HPDE6-E6E7 (cell line): ENCODE data around the gene TRIB2.
"Not testable (repeated sequence)": the region's sequence is repeated elsewhere in the genome, so short reads cannot be mapped to it uniquely, and the experiment has no call there.

ENCODE experiments used
- DNase-seq: peaks from one replicate; pipeline ENCODE4 v3.0.0; 2011; ENCODE audit warnings: missing footprints; ENCODE audit errors: extremely low spot score

The TRIB2 gene

DNA sequence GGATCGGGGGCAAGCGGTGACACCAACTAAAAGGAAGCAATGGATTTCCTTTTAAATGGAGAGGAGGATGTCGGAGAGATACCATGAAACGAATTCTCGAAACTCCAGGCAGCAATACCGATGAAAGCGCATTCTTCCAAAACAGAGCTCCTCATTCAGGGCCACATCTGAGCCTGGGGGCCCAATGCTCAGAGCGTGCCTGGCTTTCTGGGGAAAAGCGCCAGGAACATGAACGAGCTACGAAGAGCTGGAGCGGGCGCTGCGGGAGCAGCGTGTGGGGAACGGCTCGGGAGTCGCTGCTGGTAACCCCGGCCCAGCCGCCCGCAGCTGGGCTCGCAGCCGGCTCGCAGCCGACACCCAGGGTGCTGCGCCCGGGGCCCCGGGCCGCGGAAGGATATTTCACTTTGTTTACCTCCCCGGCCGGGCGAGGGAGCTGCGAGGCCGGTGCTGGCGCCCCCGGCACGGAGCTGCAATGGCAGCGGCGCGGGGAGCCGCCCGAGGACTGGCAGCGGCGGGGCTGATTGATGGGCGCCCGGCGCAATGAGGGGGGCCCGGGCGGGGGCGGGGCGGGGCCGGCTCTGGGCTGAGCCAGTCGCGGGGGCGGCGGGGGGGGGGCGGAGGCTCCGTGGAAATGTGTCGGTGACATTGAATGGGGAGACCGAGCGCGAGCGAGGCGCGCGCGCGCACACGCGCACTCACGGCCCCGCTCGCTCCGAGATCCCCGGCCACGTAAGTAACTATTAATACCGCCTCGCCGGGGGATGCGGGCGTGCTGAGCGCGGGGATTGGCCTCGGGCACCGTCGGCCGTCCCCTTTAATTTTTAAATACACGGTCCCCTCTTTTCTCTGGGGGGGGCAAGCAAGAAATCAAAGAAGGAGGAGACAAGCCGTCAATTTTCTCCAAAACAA lies at the start of gene TRIB2:
Gene TRIB2, plus strand, starts transcription at position 655 of the 909 bp plus-strand sequence. CDS start 1,372 bp downstream, outside the sequence.
- DNase-seq: peak; percentile 81

DNA sequence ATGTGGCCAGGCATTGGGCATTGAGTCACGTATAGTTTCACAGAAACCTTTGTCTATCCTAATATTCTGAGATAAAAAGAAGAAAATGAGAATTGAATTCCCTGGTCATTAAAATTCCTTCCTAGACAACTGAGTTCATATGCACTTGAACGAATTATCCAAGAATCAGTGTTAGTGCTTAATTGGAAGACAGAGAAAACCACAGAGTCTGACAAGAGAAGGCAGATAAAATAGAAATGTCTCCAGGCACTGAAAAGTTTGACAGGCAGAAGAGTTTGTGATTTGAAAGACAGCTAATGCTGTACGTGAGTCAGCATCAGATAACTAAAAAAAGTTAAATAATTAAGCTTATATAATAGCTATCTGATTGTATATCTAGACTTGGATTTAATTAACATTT lies 47.7 kb upstream of the TRIB2 start:
- no peak for DNase-seq

DNA sequence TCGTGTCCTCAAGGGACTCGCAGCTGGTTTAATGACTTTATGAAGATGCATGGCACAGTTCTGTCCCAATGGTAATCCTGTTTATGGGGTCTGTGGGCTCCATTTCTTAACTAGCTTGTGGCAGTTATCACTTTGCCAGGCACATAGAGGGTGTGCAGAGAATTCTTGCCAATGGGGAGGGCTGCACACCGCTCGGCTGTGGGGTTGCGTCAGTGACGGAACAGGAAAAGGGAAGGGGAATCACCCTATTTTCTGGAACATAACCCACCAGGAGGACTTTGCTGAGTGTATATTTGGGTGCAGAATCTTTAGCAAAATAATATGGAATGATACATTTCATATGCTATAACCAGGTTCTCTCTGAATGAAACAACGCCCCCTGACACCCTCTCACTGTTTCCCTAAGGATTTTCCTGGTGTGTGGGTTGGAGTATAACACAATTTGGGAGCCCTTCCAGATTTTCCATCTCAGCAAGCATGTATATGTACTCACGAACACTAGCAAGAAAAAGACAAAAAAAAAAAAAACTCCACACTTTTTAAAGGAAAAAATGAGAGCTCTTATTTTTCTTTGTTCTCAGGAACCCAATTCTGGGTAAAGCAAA lies 43.9 kb upstream of the TRIB2 start:
- no peak for DNase-seq

DNA sequence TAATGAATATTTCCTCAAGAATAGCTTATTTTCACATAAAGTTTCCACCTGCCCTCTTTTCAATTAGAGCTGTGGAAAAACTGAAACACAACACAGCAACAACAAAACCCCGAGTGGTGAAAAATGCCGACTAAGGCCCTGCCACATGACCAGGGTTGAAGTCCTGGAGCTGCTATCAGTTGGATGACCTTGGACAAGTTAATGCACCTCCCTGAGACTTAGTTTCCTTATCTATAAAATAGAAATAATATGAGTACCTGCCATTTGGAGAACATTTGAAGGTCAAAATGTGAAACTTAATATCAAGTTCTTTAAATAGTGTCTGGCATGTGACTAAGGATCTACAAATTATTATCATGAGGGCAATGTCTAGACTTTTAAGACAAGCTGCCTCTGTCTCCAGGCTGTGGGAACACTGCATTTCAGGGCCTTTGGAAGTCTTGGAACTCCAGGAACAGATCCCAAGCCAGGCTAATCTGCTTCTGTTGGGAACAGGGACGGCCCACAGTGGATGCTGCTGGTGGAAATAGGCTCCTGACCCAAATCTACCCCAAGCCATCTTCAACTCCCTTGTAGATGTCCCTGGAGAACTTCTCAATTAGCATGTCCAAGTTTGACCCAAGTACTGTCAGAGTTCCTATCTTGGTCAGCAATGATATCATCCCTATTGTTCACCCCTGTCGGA lies 42.0 kb upstream of the TRIB2 start:
- DNase-seq: no peak

DNA sequence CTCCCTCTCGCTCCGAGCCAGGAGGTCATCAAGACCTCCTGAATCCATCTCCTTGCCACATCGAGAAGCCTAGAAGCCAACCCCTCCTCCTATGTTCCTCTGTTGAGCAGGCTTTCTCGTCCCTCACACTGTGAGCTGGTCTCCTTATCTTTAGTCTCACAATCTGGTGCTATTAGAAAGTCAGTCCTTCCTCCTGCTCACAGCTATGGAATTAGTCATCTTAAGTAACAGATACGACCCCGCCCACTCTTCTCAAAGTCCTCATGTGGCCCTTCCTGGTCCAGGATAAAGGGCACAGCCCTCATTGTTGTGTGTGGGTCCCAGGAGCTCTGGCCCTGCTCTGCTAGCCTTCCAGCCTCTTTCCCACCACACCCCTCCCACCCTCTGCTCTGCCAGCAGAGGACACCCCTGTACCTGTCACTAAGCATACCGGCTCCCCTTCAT lies 41.4 kb upstream of the TRIB2 start:
- DNase-seq: peak; percentile 49

DNA sequence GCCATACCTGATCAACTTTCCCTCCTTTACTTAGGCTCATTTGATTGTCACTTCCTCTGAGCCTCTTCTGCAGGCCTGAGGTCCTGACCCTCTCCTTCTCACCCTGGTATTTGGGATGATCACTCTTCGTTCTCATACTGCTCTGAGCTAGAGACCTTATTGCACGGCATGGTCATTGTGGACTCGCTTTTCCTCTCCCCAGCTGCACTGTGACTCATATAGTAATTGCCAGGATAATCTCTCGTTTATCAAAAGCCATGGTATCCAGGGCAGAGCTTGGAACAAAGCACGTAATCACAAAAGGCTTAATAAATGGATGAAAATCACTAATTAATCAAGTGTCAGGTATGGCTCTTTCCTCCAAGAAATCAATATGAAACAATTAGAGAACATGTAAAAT lies 40.9 kb upstream of the TRIB2 start:
- peak; percentile 36 for DNase-seq

DNA sequence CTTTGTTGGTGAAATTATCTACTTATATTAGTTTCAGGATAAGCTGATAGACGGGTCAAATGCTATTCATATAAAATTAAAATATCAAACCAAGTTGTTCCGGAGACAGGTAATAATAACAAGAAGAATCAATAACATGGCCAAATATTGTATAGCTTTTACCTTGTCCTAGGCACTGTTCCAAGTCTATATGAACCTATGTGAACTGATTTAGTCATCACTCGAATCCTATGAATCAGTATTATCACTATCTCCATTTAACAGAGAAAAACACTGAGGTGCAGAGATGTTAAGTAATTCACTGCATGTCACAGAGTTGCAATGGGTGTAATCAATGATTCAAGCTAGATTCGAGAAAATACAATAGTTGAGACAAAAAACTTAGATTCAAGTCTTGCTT lies 40.0 kb upstream of the TRIB2 start:
- no peak for DNase-seq

DNA sequence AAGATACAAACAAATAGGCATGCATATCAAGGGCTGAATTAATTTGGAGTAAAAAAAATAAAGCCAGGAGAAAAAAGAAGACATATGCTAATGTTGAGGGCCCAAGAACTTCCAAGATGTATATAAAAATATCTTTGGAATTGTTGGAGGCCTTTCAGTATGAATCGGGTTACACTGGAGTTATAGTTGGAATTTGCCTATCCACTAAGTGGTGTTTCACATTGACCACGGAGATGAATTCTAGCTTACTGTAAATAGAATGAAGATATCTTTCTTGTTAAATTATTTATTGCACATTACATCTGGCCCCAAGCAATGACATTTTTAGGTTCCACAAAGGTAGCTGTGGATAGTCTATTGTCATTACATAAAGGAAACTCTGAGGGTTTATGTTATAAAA lies 38.5 kb upstream of the TRIB2 start:
- DNase-seq: no peak

DNA sequence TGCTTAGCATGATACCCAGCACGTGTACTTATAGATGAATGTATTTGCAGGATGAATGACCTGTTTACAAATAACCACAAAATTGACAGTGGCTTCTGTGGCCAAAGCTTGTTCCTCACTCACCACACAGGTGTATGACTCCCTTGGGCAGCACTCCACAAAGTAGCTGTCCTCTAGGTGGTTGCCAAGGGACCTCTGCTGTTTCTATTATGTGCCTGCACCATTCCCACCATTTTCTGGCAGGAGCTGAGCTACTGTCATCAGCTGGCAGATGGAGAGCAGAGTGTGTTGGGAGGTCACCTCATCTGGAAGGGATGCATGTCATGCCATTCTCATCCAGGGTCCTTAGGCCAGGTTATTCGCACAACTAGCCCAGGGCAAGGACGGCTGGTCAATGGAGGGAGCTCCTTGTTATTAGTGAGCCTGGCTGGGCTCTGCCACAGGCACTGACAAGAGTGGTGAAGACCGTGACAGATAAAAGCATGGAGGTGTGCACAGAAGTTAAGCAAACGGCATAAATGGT lies 37.1 kb upstream of the TRIB2 start:
- DNase-seq: no peak

DNA sequence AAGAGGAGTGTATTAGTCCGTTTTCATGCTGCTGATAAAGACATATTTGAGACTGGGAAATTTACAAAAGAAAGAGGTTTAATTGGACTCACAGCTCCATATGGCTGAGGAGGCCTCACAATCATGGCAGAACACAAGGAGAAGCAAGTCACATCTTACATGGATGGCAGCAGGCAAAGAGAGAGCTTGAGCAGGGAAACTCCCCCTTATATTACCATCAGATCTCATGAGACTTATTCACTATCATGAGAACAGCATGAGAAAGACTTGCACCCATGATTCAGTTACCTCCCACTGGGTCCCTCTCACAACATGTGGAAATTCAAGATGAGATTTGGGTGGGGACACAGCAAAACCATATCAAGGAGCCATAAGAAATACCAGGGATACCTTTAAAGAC lies 36.6 kb upstream of the TRIB2 start:
- DNase-seq: not testable (repeated sequence)

DNA sequence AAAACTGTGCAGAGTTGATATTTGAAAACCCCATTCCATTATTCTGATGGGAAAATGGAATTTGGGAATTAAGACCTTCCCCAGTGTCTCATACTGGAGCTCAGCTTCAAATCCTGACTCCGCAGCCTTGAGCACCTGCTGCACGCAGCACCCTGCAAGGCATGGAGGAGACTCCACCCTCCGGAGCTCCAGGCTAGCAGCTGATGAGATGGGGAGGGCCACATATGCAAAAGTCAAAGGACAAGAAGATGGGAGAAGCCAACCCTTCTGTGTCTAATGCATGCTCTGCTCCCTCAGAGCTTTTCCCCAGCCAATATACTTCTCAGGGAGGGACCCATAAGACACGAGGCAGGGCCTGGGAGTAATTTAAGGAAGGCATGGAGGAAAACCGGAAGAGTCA lies 34.7 kb upstream of the TRIB2 start:
- no peak for DNase-seq

DNA sequence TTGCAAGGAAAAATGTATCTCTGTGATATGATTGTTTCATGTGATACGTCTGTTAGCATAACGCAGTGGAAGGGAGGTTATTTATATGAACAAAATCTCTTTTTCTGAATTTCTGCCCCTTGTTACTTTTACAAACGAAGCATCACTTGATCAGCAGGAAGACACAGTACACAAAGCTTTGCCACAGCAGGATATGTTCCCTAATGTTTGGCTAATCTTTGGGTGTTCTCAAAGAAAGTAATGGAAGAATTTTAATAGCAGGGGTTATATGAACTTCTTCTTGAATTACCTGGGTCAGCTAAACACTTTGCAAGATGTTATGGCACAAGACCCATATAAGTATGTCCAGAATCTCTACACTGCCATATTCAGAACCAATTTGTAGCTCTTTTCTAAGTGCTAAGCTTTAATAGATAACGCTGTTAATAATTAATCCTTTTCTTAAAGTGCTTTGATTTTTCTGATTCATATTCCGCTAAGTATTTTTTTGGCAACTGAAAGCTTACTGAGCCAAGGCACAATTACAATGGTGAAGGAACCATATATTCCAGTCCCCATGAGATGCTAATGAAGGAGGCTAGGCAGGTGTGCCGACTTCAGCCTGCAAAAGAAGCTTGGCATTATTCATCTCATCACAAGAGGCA lies 33.2 kb upstream of the TRIB2 start:
- DNase-seq: no peak

DNA sequence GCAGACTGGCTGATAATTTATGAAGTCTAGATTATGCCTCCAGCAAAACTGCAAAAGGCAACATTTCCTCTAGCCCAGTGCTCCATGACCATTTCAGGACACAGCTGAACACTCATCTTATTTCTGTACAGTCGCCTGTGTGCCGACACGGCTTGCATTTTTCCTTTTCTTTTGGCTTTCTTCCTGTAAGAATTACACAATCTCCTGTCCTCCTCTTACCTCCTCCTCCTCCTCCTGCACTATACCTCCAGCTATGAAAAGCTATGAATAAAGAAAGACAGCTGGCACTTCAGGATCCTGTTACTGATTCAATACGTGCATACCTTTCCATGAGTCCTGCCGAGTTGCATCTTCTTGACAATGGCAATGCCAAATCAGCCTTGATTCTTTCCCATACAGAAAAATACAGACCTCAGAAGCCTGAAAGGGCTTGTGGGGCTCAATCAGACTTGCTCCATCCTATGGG lies 32.2 kb upstream of the TRIB2 start:
- peak; percentile 17 for DNase-seq

DNA sequence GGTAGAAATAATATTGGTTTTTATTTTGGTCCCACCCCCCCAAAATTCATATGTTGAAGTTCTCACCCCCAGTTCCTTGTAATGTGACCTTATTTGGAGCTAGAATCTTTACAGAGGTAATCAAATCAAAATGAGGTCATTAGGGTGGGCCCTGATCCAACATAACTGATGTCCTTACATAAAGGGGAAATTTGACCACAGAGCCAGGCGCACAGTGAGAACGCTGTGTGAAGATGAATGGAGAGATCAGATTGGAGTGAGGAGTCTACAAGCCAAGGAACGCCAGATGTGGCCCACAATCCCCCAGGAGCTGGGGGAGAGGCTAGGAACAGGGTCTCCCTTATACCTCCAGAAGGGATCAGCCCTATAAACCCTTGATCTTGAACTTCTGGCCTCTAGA lies 31.6 kb upstream of the TRIB2 start:
- DNase-seq: no peak

DNA sequence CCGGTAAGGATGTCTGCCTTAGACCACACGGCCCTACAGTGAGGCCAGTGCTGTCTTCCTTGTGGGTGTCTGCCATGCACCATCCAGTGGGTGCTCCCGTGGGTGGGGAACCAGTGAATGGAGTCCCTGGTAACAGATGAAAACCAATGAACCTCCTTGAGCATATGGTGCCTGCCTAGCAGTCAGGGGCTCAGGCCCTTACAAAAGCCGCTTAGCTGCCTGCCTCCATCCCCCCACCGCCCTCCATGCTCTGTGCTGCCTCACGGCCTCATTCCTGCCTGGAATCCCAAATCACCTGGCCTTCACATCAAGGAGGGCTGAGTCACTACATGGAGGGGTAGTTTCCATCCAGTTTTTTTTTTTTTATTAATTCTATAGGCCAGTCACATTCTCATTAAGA lies 30.8 kb upstream of the TRIB2 start:
- no peak for DNase-seq

DNA sequence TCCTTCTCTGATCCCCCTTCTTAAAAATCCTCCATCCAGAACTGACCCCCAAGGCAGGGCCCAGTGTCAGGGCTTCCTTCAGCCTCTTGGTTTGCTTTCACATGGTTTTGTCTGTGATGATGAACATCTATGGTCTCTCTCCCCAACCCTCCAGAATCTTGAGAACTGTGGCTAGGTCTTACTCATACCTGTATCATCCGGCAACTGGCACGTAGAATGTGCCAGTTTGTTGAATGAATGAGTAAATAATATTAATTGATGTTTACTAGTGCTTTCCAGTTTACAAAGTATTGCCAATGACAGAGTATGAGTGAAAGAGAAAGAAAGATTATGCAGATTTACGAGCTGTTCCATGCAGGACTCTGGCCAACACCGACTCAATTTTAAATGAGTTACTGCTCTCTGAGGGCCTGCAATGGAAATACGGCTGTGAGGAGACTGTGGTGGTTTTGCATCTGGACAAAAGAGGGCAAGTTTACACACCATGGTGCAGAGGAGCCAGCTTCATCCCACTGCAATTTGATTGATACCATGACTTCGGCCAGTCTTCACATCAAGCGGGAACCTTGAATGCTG lies 29.9 kb upstream of the TRIB2 start:
- DNase-seq: no peak

DNA sequence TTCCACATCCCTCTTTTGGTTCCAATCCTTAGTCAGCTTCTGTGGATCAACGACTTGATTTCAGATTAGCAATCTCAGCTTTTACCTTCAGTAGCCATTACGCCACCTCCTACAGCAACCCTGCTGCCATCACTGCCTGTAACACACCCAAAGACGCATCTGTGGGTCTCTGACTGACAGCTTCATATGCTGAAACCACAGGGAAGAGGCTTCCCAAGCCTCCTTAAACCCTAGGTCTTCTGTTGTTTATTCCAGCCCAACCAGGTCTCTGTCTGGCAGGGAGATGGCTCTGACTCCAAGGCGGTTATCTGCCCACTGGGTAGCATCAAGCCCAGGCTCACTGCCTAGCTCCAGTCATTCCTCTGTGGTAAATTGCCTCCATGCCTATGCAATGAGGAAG lies 28.6 kb upstream of the TRIB2 start:
- no peak for DNase-seq

DNA sequence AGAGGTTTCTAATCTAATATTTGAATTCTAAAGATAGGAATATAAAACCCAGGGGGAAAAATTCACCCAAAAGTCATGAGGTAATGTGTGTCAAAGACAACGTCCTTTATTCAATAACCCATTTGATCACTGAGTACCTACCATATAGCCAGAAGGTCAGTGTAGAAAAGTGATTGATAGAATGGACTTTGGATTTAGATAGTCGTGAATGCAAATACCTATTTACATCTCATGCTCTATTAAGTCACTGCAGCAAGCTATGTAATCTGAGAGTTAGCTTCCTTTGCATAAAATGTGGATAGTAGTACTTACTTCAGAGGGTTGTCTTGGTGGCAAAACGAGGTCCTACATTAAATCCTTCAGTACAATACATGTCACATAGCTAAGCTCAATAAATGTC lies 27.8 kb upstream of the TRIB2 start:
- DNase-seq: no peak

DNA sequence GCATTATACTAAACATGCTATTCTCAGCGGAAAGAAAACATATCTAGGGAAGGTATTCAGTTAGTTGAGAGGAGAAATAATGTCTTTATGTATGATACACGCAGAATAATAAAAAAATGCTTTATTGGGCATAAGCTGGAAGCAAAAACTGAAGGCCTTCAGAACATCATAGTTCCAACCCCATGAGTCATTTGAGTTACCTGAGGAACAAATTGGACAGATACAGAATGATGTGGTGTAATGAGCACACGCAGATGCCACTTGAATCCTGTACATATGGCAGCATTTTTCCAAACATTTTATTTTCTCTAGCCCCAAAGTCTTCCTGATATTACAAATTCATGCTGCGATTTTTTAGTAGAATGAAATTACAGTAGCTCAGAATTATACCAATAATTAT lies 23.2 kb upstream of the TRIB2 start:
- DNase-seq: no peak

DNA sequence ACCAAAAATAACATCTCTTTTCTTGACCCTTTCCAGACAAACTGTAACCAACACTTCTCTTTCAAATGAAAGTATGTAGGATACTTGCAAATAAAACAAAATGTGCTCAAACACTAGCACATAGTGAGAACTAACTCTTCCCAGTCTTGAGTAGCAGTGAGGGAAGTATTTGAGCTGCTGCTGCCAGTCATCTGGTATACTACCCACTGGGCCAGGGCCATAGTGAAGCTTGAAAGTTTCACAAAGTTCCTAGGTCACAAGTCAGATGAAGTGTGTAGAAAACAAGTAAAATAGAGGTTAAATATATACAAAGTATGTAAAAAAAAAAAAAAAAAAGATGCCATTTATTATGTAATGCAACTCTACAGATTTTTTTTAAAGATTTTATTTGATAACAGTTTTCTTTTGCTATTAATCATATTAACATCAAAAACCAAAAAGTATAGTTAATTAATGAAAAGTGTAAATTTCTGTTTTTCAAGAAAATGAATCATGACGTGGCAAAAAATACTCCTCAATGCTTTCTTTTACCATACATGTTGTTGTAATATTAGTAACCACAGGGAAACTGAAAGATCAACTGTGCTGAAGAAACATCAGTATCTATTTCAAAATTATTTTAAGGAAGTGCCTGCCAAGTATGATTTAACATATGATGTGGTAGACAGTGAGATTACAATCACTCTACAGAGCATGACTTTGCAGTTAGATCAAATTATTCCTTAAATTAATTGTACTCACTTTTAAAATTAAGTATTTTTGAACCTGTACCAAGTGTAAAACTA lies 21.6 kb upstream of the TRIB2 start:
- no peak for DNase-seq

DNA sequence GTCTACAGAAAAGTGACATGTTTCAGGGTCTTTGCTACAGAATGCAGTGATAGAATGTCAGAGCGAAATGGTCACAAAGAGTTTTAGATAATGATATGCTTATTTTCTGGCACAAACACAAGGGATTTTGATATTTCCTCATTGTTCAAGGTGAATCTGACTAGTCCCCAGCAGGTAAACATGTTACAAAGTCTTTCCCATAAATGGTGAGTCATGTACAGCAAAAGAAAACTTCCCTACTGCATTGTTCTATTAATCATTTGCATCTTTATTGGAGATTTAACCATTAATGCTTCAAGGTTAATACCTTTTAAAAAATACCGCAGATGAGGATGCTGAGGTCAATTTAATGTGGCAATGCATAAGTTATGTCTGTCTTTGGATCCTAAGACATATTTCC lies 19.1 kb upstream of the TRIB2 start:
- no peak for DNase-seq
